ENCODE results near the gene DISP2. TPM values are rescaled to one million over a fixed set of nuclear protein-coding genes. Genes with fewer than 3 reads are reported as not detected.

The DISP2 gene
- total and polyA plus RNA-seq, 9 of the 15 experiments (the other 6 are each of a cell fraction or from before 2014, with no cell fraction given), result 0.06 to 0.89 (median 0.15) TPM; not detected in 1

DNA sequence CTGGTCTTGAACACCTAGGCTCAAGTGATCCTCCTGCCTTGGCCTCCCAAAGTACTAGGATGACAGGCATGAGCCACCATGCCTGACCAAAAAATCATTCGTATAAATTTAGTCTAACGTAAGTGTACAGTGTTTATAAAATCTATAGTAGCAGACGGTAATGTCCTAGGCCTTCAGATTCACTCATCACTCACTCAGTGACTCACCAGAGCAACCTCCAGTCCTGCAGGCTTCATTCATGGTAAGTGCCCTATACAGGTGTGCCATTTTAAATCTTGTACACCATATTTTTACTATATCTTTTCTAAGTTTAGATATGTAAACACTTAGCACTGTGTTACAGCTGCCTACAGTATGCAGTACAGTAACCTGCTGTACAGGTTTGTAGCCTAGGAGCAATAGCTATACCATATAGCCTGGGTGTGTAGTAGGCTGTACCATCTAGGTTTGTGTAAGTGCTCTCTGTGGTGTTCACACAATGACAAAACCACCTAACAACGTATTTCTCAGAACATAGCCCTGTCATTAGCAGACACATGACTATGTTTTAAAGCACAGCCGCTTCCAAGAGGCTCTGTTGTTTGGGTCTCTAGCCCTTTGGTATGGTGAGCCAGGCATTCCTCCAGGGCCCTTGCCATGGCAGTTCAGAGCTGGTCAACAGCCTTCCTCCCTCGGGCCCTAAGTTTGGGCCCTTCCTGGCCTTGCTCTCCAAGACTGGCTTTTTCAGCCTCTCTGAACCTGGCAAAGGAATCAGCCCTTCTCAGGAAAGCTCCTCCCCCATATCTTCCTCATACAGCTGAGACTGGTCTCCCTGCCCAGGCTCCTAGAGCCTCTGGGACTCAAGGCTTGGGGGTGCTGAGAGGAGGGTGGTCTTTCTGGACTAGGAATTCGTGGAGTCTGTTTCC is 15.4 kb upstream of the DISP2 start:
- BruUV-seq (replicated peaks), result no TSS peak
- no peak for ATAC-seq
- CTCF ChIA-PET (ENCODE audit: low intra/inter-chr PET ratio), result interaction anchor here (0.8 to 0.9 kb wide), 2 partner anchors 63 to 80 kb away, joined by 3 read pairs; no protein-coding TSS in a partner anchor
- Histone ChIP-seq H3K27me3 (ENCODE audit: control insufficient read depth in 2 of 2, insufficient read depth in 2 of 2, low read length in 2 of 2) (no peaks in the 10 kb centered on the region), H3K9me3 (replicated peaks; ENCODE audit: control insufficient read depth, insufficient read depth, low read depth, low read length) (no peaks in the 10 kb centered on the region), H3K79me2 (ENCODE audit: control insufficient read depth, insufficient read depth, low read length) (no peaks in the 10 kb centered on the region), H3K4me1 (replicated peaks in 1 of 2; ENCODE audit: control insufficient read depth in 2 of 2, insufficient read depth in 2 of 2, low read length in 2 of 2) (peaks cover 7 to 33% of the 10 kb centered on the region in 2 experiments), H4K20me1 (replicated peaks; ENCODE audit: control insufficient read depth, insufficient read depth, low read length) (peaks cover 6% of the 10 kb centered on the region; the same call in 1 of the 2 replicates), H3K27ac (ENCODE audit: extremely low read depth, low read depth, low read length) (no peak overlapping the region), H2AFZ (ENCODE audit: low read depth, low read length) (peak overlapping the region; percentile 57), H3K4me3 (no peak overlapping the region), H3K4me2 (ENCODE audit: insufficient read depth, low read length) (no peak overlapping the region), H3K9me1 (ENCODE audit: control insufficient read depth, insufficient read depth, low read length) (no peaks in the 10 kb centered on the region), H3K36me3 (ENCODE audit: control insufficient read depth, insufficient read depth, low read length) (no peaks in the 10 kb centered on the region), H3K9ac (ENCODE audit: insufficient read depth in 1 of 2, low read depth in 2 of 2, low read length in 2 of 2) (peak overlapping the region in 1 of 2 experiments; percentile 8; a peak in 1 of 4 replicates)
- no peak for FAIRE-seq
- POLR2A ChIA-PET, result interaction anchor here (0.9 to 4.8 kb wide), 3 partner anchors 10 to 80 kb away, joined by 3 to 30 read pairs (median 4); no protein-coding TSS in a partner anchor
- in situ Hi-C loops (cut with MboI) (loop anchor here (10.0 kb wide), 1 partner anchor 542 kb away; no protein-coding TSS in a partner anchor), intact Hi-C loops (cut with micrococcal nuclease) (no loop called here)
- 38% methylated on average over 6 of the region's 7 CpGs for WGBS (ENCODE audit: insufficient coverage, low coverage, missing lambda C conversion rate)
- no peak for DNase-seq (ENCODE audit: extremely low read depth in 1 of 4, low spot score in 3 of 4)
- TF ChIP-seq HBP1 (CRISPR knock-in tag; IDR thresholded peaks at IDR 0.05) (no peak), NR3C1 (CRISPR knock-in tag; IDR thresholded peaks at IDR 0.05) (no peak), CHD4 (IDR thresholded peaks at IDR 0.05; ENCODE audit: insufficient read depth, insufficient replicate concordance, low read depth, low read length, poor library complexity, severe bottlenecking) (no peak), ZNF282 (CRISPR knock-in tag; IDR thresholded peaks at IDR 0.05) (no peak), ZNF239 (CRISPR knock-in tag; IDR thresholded peaks at IDR 0.05) (no peak), YY1 (IDR thresholded peaks at IDR 0.05; ENCODE audit: borderline replicate concordance in 1 of 3, control insufficient read depth in 1 of 3, extremely low read depth in 1 of 3, insufficient read depth in 3 of 3, insufficient read length in 1 of 3, insufficient replicate concordance in 2 of 3, low read depth in 1 of 3, low read length in 2 of 3) (no peak), CBX5 (IDR thresholded peaks at IDR 0.05; ENCODE audit: borderline replicate concordance, low read depth) (no peak), RBFOX2 (IDR thresholded peaks at IDR 0.05; ENCODE audit: low read depth, low read length) (no peak), MECOM (CRISPR knock-in tag; IDR thresholded peaks at IDR 0.05) (no peak), ZBTB17 (CRISPR knock-in tag; IDR thresholded peaks at IDR 0.05) (no peak), SIN3B (IDR thresholded peaks at IDR 0.05; ENCODE audit: low read depth) (no peak), ZNF384 (IDR thresholded peaks at IDR 0.05; ENCODE audit: low read depth, low read length) (no peak), PHB (CRISPR knock-in tag; IDR thresholded peaks at IDR 0.05) (no peak), ZNF830 (CRISPR knock-in tag; IDR thresholded peaks at IDR 0.05) (no peak)

Measured in K562 (cell line).